Kidney glomerular epithelial cell (primary cell): ENCODE results near the gene RPA1.
A peak's percentile ranks its signal among the peaks of the same experiment; 100 is the strongest.

ENCODE experiments used
- DNase-seq: peaks from one replicate; lab custom pipeline; 2025; lab: John Stamatoyannopoulos, UW

The RPA1 gene

GRCh38 chr17:1908699-1909309, 79.0 kb downstream of the RPA1 start:
- DNase-seq, result peak; percentile 55

DNA sequence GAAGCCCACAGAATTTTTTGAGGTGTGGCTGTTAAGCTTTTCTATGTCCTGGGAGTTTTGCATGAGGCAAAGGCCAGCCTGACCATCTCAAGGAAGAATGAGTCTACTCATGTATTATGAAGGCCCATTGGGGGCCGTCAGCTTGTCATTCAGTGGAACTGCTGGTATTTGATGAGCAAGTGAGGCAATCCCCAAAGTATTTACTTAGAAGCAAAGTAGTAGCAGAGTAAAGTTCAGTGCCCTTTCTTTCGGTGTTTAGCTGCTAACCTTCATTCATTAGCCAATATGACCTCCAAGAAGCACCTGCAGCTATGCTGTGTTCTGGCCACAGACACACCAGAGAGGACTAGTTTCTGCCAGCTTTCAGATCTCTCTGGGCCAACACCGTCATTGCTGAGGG, 80.2 kb downstream of the RPA1 start:
- DNase-seq, result no peak

- DNase-seq, result no peak
These were observed 82.3 kb downstream of the RPA1 start for GRCh38 chr17:1912146-1912545.

DNA sequence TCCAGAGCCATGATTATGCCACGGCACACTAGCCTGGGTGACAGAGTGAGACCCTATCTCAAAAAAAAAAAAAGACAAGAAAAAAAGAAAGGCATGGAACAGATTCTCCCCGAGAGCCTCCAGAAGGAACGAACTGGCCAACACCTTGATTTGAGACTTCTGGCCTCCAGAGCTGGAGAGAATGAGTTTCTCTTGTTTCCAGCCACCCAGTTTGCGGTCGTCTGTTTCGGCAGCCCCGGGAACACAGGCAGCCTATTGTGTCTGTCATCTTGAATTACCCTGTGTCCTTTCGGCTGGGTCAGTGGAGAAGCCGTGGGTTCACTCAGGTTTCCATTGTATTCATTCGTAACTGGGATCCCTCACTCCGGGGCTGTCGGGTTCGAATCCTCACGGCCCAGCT, 83.9 kb downstream of the RPA1 start:
- DNase-seq, result no peak

DNA sequence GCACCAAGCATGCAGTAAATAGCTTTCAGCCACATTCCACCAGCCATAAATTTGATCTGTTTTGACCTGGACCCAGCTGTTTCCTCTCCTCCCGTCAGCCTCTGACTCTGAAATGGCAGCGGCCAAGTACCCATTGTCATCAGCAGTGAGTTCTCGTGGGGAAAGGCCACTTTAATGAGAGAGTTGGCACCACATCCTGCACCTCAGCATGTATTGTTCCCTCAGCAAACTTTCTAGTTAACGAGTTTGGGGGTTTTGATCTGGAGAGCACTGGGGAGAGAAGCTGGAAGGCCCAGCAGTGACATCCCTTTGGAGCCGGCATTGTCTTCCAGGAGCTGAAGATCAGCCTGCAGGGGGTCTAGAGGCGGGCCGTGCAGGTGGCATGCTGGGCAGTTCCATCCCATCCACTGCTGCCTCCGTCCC, 84.9 kb downstream of the RPA1 start:
- DNase-seq, result no peak

- no peak for DNase-seq
These were observed 86.1 kb downstream of the RPA1 start for GRCh38 chr17:1915889-1916288.

DNA sequence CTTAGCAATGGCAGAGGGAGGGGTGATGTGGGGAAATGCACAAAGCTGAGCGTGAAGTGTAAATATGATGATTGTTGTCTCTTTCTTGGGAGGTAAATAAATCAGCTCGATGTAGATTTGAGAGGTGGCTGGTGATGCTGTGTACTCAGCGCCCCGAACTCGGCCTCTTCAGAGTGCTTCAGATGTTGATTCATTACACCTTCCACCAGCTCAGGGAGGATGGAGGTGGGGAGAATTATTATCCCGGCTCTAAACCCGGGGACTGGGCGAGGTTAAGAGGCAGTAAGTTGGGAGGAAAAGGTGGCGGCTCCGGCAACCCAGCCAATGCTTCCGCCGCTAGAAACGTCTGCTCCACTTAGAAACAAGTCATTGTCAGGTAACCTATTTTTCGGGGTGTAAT, 86.5 kb downstream of the RPA1 start:
- no peak for DNase-seq

DNA sequence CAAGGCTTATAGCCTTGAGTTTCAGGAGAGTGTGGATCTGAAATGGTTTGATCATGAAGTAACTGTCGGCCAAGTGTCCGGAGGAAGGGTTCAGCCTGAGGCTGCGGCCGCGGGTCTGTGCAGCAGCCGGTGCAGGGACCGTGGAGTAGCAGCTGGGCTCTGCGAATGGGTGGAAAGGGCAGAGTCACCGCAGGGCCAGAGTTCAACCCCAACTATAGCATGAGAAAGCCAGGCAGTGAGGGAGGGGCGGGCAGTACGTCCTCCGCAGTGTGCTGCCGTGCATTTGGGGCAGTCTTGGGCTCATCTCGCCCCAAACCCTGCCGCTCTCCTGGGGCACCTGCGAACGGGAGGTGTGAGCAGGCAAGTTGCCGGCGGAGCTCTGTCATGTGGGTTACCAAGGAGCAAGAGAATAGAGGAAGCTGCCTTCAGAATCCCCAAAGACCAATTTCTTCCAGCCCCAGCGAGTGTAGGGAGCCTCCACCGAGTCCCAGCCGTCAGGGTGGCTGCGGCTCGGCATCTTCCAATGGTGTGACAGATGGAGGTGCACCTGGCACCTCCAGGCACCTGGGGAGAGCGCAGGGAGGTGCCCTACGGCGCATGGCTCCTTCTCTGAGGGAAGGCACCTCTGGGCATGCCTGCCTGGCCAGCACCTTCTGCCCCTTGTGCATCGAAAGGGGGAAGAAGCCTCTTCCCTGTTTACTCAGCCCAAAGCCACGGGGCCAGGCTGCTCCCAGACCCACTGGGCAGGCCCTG, 87.3 kb downstream of the RPA1 start:
- DNase-seq, result no peak

GRCh38 chr17:1918346-1919162, 88.7 kb downstream of the RPA1 start:
- DNase-seq, result no peak

DNA sequence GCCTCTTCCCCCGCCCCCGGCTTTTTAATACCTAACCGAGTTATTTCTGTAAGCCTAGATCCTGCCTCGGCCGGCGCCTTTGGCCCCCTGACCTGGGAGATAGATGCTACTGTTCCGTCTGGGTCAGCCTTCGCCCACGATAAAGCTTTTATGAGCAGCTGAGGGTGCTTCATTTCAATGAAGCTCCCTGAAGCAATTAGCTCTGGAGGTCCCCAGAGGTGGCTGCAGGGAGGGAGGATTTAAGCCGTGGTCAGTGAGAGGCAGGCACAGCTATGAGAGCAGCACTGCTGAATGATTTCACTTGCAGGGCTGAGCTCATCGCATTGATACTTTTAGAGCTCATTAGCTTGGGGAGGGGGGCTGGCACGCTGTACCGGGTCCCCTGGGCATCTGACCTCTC, 89.4 kb downstream of the RPA1 start:
- no peak for DNase-seq

- DNase-seq, result no peak
These were observed 91.1 kb downstream of the RPA1 start for GRCh38 chr17:1920948-1921351.

DNA sequence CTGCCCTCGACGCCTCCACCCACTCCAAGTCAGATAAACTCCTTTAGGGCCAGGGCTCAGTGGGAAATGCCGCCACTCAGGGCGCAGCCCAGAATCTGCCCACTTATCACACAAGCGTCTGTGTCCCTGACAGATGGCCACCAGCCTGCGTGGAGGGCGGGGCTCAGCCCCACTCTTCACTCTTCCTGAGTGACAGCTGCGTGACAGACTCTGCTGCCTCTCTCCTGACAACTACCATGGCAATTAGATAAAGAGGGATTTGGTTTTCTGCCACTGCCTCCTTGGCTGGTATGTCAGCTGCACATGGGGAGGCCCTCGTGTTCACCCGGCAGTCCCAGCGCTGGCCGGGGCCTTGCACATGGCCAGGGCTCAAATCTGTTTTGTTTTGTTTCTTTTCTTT, 99.2 kb downstream of the RPA1 start:
- no peak for DNase-seq

DNA sequence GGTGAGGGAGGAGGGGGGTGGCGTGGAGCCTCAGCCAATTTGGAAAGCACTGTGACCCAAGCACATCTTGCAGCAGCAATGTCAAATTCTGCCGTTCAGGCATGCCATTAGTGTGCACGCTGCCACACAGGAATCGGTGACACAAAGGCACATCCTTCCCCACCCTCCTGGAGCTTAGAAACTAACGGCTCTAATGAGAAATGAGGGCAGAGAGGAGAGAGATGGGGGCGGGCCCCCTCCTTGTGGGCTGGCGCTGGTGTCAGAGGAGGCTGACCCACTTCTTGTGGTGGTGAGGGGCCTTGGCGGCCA, 100.5 kb downstream of the RPA1 start:
- DNase-seq, result no peak

GRCh38 chr17:1931844-1932579, 102.2 kb downstream of the RPA1 start:
- DNase-seq, result peak; percentile 1

GRCh38 chr17:1933875-1934715, 104.3 kb downstream of the RPA1 start:
- no peak for DNase-seq

GRCh38 chr17:1934901-1935300, 105.1 kb downstream of the RPA1 start:
- no peak for DNase-seq

GRCh38 chr17:1936766-1937165, 107.0 kb downstream of the RPA1 start:
- DNase-seq, result no peak

DNA sequence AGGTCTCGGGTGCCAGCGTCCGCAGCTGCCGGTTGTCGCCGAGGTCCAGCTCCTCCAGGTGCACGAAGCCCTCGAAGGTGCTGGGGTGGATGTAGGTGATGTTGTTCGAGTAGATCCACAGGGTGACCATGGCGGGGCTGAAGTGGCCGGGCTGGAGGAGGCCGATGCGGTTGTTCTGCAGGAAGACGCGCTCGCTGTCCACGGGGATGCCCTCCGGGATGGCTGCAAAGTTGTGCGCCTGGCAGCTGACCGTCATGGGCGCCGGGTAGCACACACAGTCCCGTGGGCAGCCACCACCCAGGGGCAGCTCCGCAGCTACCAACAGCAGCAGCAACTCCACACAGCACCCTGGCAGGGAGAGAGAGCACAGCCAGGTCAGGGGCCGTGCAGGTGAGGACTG, 107.7 kb downstream of the RPA1 start:
- DNase-seq, result no peak

DNA sequence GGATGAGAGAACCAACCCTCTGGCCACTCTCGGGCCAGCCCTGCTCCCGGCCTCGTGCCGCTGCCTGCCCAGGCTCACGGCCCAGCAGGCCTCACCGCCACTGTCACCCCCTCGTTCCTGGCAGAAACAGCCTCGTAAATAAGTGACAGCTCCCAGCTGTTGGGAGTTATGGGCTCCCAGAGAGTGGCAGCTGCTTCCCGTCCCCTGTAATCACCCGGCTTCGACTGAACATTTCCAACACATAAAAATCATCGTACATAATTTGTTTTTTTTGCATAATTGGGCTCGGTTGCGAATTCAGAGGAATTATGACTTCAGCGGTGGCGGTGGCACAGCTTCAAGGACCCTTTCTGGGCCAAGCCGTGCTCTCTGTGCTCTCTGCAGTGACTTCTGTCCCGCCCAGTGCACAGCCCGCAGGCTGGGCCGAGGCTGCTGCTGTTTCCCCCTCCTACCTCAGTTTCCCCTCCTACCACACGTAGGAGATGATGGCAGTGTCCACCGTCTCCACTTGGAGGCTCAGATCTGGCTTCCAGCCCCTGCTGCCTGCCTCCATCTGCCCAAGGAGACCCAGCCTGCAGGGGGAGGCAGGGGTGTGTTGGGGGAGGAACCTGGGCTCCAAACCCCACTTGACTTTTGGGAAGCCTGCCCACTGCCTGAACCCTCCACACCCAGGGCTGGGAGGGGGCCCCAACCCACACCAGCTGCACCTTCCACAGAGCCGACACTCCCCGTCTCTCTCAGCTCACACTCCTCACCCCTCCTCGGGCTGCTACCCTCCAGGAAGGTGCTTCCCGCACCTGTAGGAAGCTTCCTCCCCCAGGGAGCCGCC, 110.4 kb downstream of the RPA1 start:
- DNase-seq, result no peak

DNA sequence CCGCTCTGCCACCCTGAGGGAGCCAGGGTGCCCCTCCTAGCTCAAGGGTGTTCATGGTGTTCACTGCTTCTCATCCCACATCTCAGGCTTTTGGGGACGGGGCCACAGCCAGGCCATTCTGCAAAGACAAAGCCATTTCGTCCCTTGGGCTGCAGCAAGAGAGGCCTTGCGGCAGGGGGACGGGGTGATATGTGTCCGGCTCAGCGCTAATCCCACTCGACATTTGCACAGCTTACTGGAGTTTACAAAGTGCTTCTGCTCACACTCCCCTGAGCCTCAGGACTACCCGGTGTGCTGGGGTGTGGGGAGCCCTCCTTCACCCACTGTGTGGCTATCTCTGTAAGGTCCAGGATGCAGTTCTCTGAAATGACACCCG, 111.0 kb downstream of the RPA1 start:
- DNase-seq, result no peak
